GM23338 (cell line): ENCODE results near the gene PPDPF. TPM values are rescaled to one million over a fixed set of nuclear protein-coding genes. Genes with fewer than 3 reads are reported as not detected.

Source experiments
- ATAC-seq: fragments of 200-7000 bp; cut with Tn5 transposase; 3 replicates; pipeline ENCODE4 v1.9.1; 2020
- DNase-seq: peaks from one replicate; pipeline ENCODE4 v3.0.0-alpha.2; 2015; ENCODE audit warnings: low spot score
- H2AFZ ChIP-seq: fragments of 200-600 bp; sonication (generic); 2 replicates; pipeline ENCODE4 v1.8.0; 2016; ENCODE audit warnings: antibody characterized with exemption, mild to moderate bottlenecking, moderate library complexity
- H3F3A ChIP-seq: fragments of 200-600 bp; sonication (generic); replicated peaks from 2 replicates; pipeline ENCODE4 v1.8.0; 2017; ENCODE audit warnings: antibody characterized with exemption, mixed run types, low read depth
- H3K27ac ChIP-seq: fragments of 200-600 bp; sonication (generic); 2 replicates; pipeline ENCODE4 v1.6.1; 2016; ENCODE audit warnings: low read depth
- H3K27me3 ChIP-seq: fragments of 200-600 bp; sonication (generic); 2 replicates; pipeline ENCODE4 v1.8.0; 2016; ENCODE audit warnings: mild to moderate bottlenecking, mixed run types, moderate library complexity; ENCODE audit not compliant: insufficient read depth
- H3K36me3 ChIP-seq: fragments of 200-600 bp; sonication (generic); 2 replicates; pipeline ENCODE4 v1.8.0; 2016; ENCODE audit warnings: mild to moderate bottlenecking; ENCODE audit not compliant: insufficient read depth
- H3K4me1 ChIP-seq: fragments of 200-600 bp; sonication (generic); 2 replicates; pipeline ENCODE4 v1.8.0; 2016; ENCODE audit warnings: mild to moderate bottlenecking, moderate library complexity; ENCODE audit not compliant: insufficient read depth
- H3K4me2 ChIP-seq: fragments of 200-600 bp; sonication (generic); 2 replicates; pipeline ENCODE4 v1.7.1; 2017; ENCODE audit warnings: mixed run types
- H3K4me3 ChIP-seq: fragments of 200-600 bp; sonication (generic); 2 replicates; pipeline ENCODE4 v1.6.1; 2016; ENCODE audit warnings: mixed run types
- H3K79me2 ChIP-seq: fragments of 200-600 bp; sonication (generic); replicated peaks from 2 replicates; pipeline ENCODE4 v1.8.0; 2017; ENCODE audit warnings: mild to moderate bottlenecking; ENCODE audit not compliant: insufficient read depth
- H3K9me2 ChIP-seq: fragments of 200-600 bp; sonication (generic); 2 replicates; pipeline ENCODE4 v1.8.0; 2017; ENCODE audit not compliant: insufficient read depth
- H4K20me1 ChIP-seq: fragments of 200-600 bp; sonication (generic); replicated peaks from 2 replicates; pipeline ENCODE4 v1.8.0; 2017; ENCODE audit warnings: mild to moderate bottlenecking; ENCODE audit not compliant: insufficient read depth
- H3K27ac Mint-ChIP-seq: 2 replicates; pipeline ENCODE4 v1.8.0; 2020; ENCODE audit warnings: inconsistent platforms, mild to moderate bottlenecking, moderate library complexity, mixed read lengths
- H3K27me3 Mint-ChIP-seq: 3 replicates; pipeline ENCODE4 v1.8.0; 2022; ENCODE audit warnings: low read depth, mild to moderate bottlenecking, moderate library complexity, mixed read lengths, inconsistent platforms; ENCODE audit not compliant: insufficient read depth, poor library complexity
- H3K36me3 Mint-ChIP-seq: 3 replicates; pipeline ENCODE4 v1.8.0; 2021; ENCODE audit warnings: low read depth, mild to moderate bottlenecking, inconsistent platforms, moderate library complexity, mixed read lengths
- H3K4me1 Mint-ChIP-seq: 3 replicates; pipeline ENCODE4 v1.8.0; 2020; ENCODE audit warnings: mild to moderate bottlenecking, inconsistent platforms, mixed read lengths
- H3K4me3 Mint-ChIP-seq: 3 replicates; pipeline ENCODE4 v1.8.0; 2021; ENCODE audit warnings: moderate library complexity, mild to moderate bottlenecking, inconsistent platforms, mixed read lengths
- H3K9me3 Mint-ChIP-seq: 3 replicates; pipeline ENCODE4 v1.8.0; 2020; ENCODE audit warnings: moderate library complexity, mild to moderate bottlenecking, inconsistent platforms, mixed read lengths
- CREB1 ChIP-seq: fragments of 250-450 bp; sonication (Bioruptor Pico); IDR thresholded peaks from 2 replicates; pipeline ENCODE4 v1.5.0; 2020; ENCODE audit warnings: low read depth, mild to moderate bottlenecking, moderate library complexity
- EZH2 ChIP-seq: fragments of 200-600 bp; sonication (generic); IDR thresholded peaks from one replicate; pipeline ENCODE4 v1.8.0; 2017; ENCODE audit warnings: antibody characterized with exemption, mild to moderate bottlenecking, low read depth; ENCODE audit not compliant: unreplicated experiment
- EZH2phosphoT487 ChIP-seq: fragments of 200-600 bp; sonication (generic); IDR thresholded peaks from one replicate; pipeline ENCODE4 v1.8.1; 2018; ENCODE audit warnings: antibody characterized with exemption; ENCODE audit not compliant: unreplicated experiment
- JUNB ChIP-seq: IDR thresholded peaks from one replicate; pipeline ENCODE4 v1.6.1; 2016; ENCODE audit warnings: antibody characterized with exemption; ENCODE audit not compliant: unreplicated experiment
- NANOG ChIP-seq: IDR thresholded peaks from 2 replicates; pipeline ENCODE4 v1.6.1; 2016; ENCODE audit warnings: antibody characterized with exemption, borderline replicate concordance
- REST ChIP-seq: IDR thresholded peaks from one replicate; pipeline ENCODE4 v1.6.1; 2018; ENCODE audit warnings: antibody characterized with exemption; ENCODE audit not compliant: unreplicated experiment
- STAT1 ChIP-seq: IDR thresholded peaks from one replicate; pipeline ENCODE4 v1.6.1; 2016; ENCODE audit warnings: antibody characterized with exemption; ENCODE audit not compliant: unreplicated experiment
- ZNF114 ChIP-seq: fragments of 250-450 bp; sonication (Bioruptor Pico); IDR thresholded peaks from 2 replicates; pipeline ENCODE4 v1.5.0; 2020; ENCODE audit warnings: mild to moderate bottlenecking, moderate library complexity
- ZNF331 ChIP-seq: fragments of 250-450 bp; sonication (Bioruptor Pico); IDR thresholded peaks from 2 replicates; pipeline ENCODE4 v1.5.0; 2020; ENCODE audit warnings: low read depth, mild to moderate bottlenecking, moderate library complexity
- ZNF462 ChIP-seq: fragments of 250-450 bp; sonication (Bioruptor Pico); IDR thresholded peaks from 2 replicates; pipeline ENCODE4 v1.5.0; 2020; ENCODE audit warnings: mild to moderate bottlenecking, moderate library complexity
- polyA plus RNA-seq: library from polyadenylated mRNA; unstranded; fragments of >200 nt; fragmentation: Nextera tagmentation; extraction: Ambion mirVana; gene quantifications from 2 replicates; pipeline ENCODE4 v1.2.1, GENCODE V29; 2016
- total RNA-seq: library from RNA; depleted of rRNA; stranded (reverse); fragments of >200 nt; shearing (Covaris generic); gene quantifications from 2 replicates; pipeline ENCODE4 v1.2.3, GENCODE V29; 2014
- TF ChIP-seq, protein P1 (sequence below): IDR thresholded peaks from 2 replicates; pipeline ENCODE4 v1.6.1; 2016; ENCODE audit warnings: antibody characterized with exemption

Gene PPDPF
- total and polyA plus RNA-seq, 2 experiments from 2014 or later: 83.9 to 141 TPM

DNA sequence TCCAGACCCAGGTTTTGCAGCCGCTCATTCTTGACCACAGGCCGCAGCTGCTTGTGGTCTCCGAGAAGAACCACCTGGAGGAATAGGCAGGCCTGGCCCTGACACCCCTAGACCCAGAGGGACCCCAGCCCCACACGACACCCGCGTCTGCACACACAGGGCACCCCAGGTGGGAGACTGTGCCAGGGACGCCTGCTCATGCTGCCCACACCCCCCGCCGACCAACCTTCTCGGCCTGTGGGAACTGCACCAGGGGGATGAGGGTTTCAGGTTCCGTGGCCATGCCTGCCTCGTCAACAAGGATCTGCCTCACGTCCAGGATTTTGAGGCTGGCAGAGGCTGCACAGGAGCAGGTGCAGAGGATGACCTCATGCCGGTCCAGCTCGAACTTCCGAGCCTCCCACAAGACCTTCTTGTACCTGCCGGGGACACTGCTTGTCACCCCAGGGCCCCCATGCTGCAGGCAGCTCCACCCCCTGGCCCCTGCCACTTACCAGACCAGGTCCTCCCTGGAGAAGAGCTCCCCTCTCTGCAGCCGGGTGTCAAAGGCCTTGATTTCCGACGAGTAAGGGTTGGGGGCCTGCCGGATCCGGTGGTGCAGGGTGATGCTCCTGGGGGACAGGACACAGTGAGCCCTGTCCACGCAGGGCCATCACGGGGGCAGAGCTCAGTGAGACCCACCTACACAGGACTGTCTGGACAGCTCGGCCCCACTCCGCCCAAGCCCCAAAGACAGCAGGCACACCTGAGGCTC lies 40.5 kb downstream of the PPDPF start (continued):
- TF ChIP-seq ZNF462 (CRISPR knock-in tag) (no peak), ZNF331 (CRISPR knock-in tag) (no peak), EZH2 (no peak), EZH2phosphoT487 (no peak), NANOG (no peak)

- no peaks in the 10 kb centered on the region for H3K9me2 ChIP-seq
- no peak overlapping the region for H3K4me2 ChIP-seq
- DNase-seq: no peak
- peaks cover 3% of the 10 kb centered on the region; the same call in 1 of the 3 replicates for H3K36me3 Mint-ChIP-seq
- ATAC-seq: no peak
- peaks cover 4% of the 10 kb centered on the region; the same call in 2 of the 3 replicates for H3K4me1 Mint-ChIP-seq
- peaks cover 4% of the 10 kb centered on the region; the same call in 2 of the 3 replicates for H3K9me3 Mint-ChIP-seq
- H4K20me1 ChIP-seq: no peaks in the 10 kb centered on the region
- H3K36me3 ChIP-seq: no peaks in the 10 kb centered on the region
- H3K27ac Mint-ChIP-seq: no peak overlapping the region
- no peaks in the 10 kb centered on the region for H3K27me3 ChIP-seq
- no peaks in the 10 kb centered on the region for H3K27me3 Mint-ChIP-seq
- H3K27ac ChIP-seq: no peak overlapping the region
- 0 out of 2 replicates have a peak, but pooled peaks cover 2% of the 10 kb centered on the region for H3F3A ChIP-seq
- H3K4me3 Mint-ChIP-seq: no peak overlapping the region
- H2AFZ ChIP-seq: no peak overlapping the region
- H3K79me2 ChIP-seq: no peaks in the 10 kb centered on the region
- H3K4me3 ChIP-seq: no peak overlapping the region
- no peaks in the 10 kb centered on the region for H3K4me1 ChIP-seq
- TF ChIP-seq EZH2 (no peak), STAT1 (no peak), ZNF331 (CRISPR knock-in tag) (no peak), CREB1 (CRISPR knock-in tag) (no peak), JUNB (no peak), EZH2phosphoT487 (no peak), ZNF114 (no peak), REST (no peak)
- TF ChIP-seq, protein P1, sequence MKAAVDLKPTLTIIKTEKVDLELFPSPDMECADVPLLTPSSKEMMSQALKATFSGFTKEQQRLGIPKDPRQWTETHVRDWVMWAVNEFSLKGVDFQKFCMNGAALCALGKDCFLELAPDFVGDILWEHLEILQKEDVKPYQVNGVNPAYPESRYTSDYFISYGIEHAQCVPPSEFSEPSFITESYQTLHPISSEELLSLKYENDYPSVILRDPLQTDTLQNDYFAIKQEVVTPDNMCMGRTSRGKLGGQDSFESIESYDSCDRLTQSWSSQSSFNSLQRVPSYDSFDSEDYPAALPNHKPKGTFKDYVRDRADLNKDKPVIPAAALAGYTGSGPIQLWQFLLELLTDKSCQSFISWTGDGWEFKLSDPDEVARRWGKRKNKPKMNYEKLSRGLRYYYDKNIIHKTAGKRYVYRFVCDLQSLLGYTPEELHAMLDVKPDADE: no peak
These were observed 41.2 kb downstream of the PPDPF start for GRCh38 chr20:63561624-63562396.
